Loucy (cell line): Measurements from ENCODE around the gene USP15.
"Not testable (repeated sequence)": the region's sequence is repeated elsewhere in the genome, so short reads cannot be mapped to it uniquely, and the experiment has no call there.

Source experiments
- H2AFZ ChIP-seq: fragments of 200-600 bp; sonication (generic); 2 replicates; pipeline ENCODE4 v1.6.0; 2016; ENCODE audit warnings: antibody characterized with exemption, mild to moderate bottlenecking, low read length, moderate library complexity
- H3F3A ChIP-seq: fragments of 200-600 bp; 2 replicates; pipeline ENCODE4 v1.6.0; 2016; ENCODE audit warnings: antibody characterized with exemption, low read depth, mild to moderate bottlenecking
- H3K27me3 ChIP-seq: fragments of 200-600 bp; sonication (generic); 2 replicates; pipeline ENCODE4 v1.6.1; 2014; ENCODE audit warnings: low read length, mild to moderate bottlenecking; ENCODE audit not compliant: insufficient read depth, poor library complexity, severe bottlenecking
- H3K36me3 ChIP-seq: fragments of 200-600 bp; sonication (generic); 2 replicates; pipeline ENCODE4 v1.6.1; 2016; ENCODE audit warnings: low read length; ENCODE audit not compliant: insufficient read depth
- H3K4me1 ChIP-seq: fragments of 200-600 bp; sonication (generic); 2 replicates; pipeline ENCODE4 v1.5.1; 2014; ENCODE audit warnings: low read length, mild to moderate bottlenecking; ENCODE audit not compliant: insufficient read depth, poor library complexity, severe bottlenecking
- H3K4me2 ChIP-seq: fragments of 200-600 bp; sonication (generic); 2 replicates; pipeline ENCODE4 v1.6.0; 2014; ENCODE audit warnings: antibody characterized with exemption, low read length, low read depth, mild to moderate bottlenecking; ENCODE audit not compliant: poor library complexity, severe bottlenecking
- H3K4me3 ChIP-seq: fragments of 200-600 bp; sonication (generic); 2 replicates; pipeline ENCODE4 v1.5.1; 2014; ENCODE audit warnings: low read length, mild to moderate bottlenecking, mixed read lengths; ENCODE audit not compliant: poor library complexity, severe bottlenecking
- H3K79me2 ChIP-seq: fragments of 200-600 bp; sonication (generic); 2 replicates; pipeline ENCODE4 v1.6.1; 2014; ENCODE audit warnings: low read length; ENCODE audit not compliant: insufficient read depth
- H3K9ac ChIP-seq: fragments of 200-600 bp; sonication (generic); 2 replicates; pipeline ENCODE4 v1.6.0; 2014; ENCODE audit warnings: mild to moderate bottlenecking, low read depth, low read length, moderate library complexity; ENCODE audit not compliant: poor library complexity, severe bottlenecking
- H3K9me2 ChIP-seq: fragments of 200-600 bp; sonication (generic); replicated peaks from 2 replicates; pipeline ENCODE4 v1.6.1; 2016; ENCODE audit warnings: low read depth, low read length, mixed read lengths
- H3K9me3 ChIP-seq: fragments of 200-600 bp; sonication (generic); 2 replicates; pipeline ENCODE4 v1.6.1; 2014; ENCODE audit warnings: mild to moderate bottlenecking, antibody characterized with exemption, low read length, low read depth; ENCODE audit not compliant: insufficient read depth
- H4K20me1 ChIP-seq: fragments of 200-600 bp; sonication (generic); 2 replicates; pipeline ENCODE4 v1.6.0; 2014; ENCODE audit warnings: antibody characterized with exemption, low read length, mild to moderate bottlenecking; ENCODE audit not compliant: insufficient read depth, poor library complexity, severe bottlenecking
- EZH2phosphoT487 ChIP-seq: fragments of 200-600 bp; IDR thresholded peaks from 2 replicates; pipeline ENCODE4 v1.6.1; 2018; ENCODE audit warnings: antibody characterized with exemption, mild to moderate bottlenecking, moderate library complexity, borderline replicate concordance
- TF ChIP-seq, protein P1 (sequence below): fragments of 200-600 bp; sonication (generic); conservative IDR thresholded peaks from 2 replicates; pipeline ENCODE4 v1.5.1; 2014; ENCODE audit warnings: mild to moderate bottlenecking, antibody characterized with exemption, low read length

The USP15 gene

DNA sequence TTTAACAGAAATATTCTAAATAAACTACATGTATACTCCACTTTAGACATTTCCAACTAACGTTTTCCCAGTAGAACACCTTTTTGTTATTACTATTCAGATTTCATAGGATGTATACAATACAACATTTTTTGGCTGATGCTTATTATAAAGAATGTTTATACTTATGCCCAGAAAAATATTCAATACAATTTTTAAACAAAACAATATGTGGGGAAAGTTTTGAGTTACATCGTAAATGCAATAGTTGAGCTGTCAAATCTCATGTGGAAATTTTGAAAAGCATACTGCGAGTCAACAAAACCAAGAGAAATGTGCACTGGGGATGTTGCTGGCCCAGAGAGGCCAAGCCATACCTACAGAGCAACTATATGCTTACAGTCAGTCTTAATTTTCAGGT is 188.2 kb downstream of the USP15 start:
- Histone ChIP-seq H3K4me3 (no peak overlapping the region), H3K9me3 (peaks cover 11% of the 10 kb centered on the region; the same call in 1 of the 2 replicates), H3K9ac (no peak overlapping the region), H2AFZ (no peak overlapping the region), H3K27me3 (no peaks in the 10 kb centered on the region), H3K36me3 (no peaks in the 10 kb centered on the region), H4K20me1 (no peaks in the 10 kb centered on the region), H3K4me2 (no peak overlapping the region), H3K79me2 (no peaks in the 10 kb centered on the region), H3K9me2 (no peaks in the 10 kb centered on the region), H3K4me1 (no peaks in the 10 kb centered on the region), H3F3A (no peaks in the 10 kb centered on the region)
- no peak for TF ChIP-seq EZH2phosphoT487
- TF ChIP-seq, protein P1, sequence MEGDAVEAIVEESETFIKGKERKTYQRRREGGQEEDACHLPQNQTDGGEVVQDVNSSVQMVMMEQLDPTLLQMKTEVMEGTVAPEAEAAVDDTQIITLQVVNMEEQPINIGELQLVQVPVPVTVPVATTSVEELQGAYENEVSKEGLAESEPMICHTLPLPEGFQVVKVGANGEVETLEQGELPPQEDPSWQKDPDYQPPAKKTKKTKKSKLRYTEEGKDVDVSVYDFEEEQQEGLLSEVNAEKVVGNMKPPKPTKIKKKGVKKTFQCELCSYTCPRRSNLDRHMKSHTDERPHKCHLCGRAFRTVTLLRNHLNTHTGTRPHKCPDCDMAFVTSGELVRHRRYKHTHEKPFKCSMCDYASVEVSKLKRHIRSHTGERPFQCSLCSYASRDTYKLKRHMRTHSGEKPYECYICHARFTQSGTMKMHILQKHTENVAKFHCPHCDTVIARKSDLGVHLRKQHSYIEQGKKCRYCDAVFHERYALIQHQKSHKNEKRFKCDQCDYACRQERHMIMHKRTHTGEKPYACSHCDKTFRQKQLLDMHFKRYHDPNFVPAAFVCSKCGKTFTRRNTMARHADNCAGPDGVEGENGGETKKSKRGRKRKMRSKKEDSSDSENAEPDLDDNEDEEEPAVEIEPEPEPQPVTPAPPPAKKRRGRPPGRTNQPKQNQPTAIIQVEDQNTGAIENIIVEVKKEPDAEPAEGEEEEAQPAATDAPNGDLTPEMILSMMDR: no peak

DNA sequence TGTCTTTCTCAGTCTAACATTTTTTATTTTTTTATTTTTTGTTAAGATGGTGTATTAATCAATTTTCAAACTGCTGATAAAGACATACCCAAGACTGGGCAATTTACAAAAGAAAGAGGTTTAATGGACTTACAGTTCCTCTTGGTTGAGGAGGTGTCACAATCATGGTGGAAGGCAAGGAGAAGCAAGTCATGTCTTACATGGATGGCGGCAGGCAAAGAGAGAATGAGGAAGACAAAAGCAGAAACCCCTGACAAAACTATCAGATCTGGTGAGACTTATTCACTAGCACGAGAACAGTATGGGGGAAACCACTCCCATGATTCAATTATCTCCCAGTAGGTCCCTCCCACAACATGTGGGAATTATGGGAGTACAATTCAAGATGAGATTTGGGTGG is 195.2 kb downstream of the USP15 start:
- H3K4me3 ChIP-seq, H3K4me2 ChIP-seq, H2AFZ ChIP-seq, H3K4me1 ChIP-seq, H3K9ac ChIP-seq, H3K79me2 ChIP-seq, H3K9me2 ChIP-seq, H4K20me1 ChIP-seq, H3K9me3 ChIP-seq, H3F3A ChIP-seq, H3K36me3 ChIP-seq, H3K27me3 ChIP-seq: not testable (repeated sequence)

DNA sequence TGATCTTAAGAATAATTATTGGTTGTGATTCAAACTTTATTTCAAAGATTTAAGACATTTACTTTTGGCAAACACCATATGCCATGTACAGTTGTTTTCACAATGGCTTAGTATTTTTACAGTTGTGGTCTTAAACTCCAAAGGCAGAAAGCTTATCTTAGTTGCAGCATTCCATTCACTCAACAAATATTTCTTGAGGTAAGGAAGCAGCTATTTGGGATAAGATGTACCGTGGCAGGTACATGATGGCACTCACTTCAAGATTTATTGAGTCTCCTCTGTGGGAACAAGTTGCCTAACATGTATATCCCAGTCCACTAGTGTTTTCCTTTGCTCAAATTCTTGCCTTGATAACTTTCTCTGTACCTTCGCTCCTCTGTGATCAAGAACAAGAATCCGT is 198.4 kb downstream of the USP15 start:
- Histone ChIP-seq H3K79me2 (no peaks in the 10 kb centered on the region), H4K20me1 (no peaks in the 10 kb centered on the region), H3K9ac (no peak overlapping the region), H3K36me3 (no peaks in the 10 kb centered on the region), H3K4me3 (no peak overlapping the region), H3K4me1 (no peaks in the 10 kb centered on the region), H3K4me2 (no peak overlapping the region), H3K9me3 (peaks cover 4% of the 10 kb centered on the region; the same call in 1 of the 2 replicates), H2AFZ (no peak overlapping the region), H3F3A (no peaks in the 10 kb centered on the region), H3K9me2 (no peaks in the 10 kb centered on the region), H3K27me3 (no peaks in the 10 kb centered on the region)
- TF ChIP-seq EZH2phosphoT487: no peak
- TF ChIP-seq, protein P1: no peak

DNA sequence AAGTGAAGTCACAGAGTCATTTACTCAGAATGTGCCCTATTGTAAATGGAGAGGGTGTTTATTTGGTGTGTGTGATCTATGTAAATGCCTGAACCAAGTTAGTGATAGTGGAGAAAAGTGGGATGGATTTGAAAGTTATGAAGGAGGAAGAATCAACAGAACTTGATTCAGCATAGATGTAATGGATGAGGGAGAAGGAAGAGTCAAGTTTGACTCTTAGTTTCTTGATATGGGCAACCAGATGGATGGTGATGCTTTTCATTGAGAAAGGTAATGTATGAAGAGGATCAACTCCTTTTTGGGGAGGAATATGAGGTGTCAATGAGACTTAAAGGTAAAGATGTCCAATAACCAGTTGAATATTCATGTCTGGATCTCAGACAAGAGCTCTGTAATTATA is 199.8 kb downstream of the USP15 start:
- Histone ChIP-seq H3K79me2 (no peaks in the 10 kb centered on the region), H3K9ac (no peak overlapping the region), H3K36me3 (no peaks in the 10 kb centered on the region), H3K4me3 (no peak overlapping the region), H4K20me1 (no peaks in the 10 kb centered on the region), H3K9me3 (peaks cover 9% of the 10 kb centered on the region; the same call in 1 of the 2 replicates), H3K4me2 (no peak overlapping the region), H3F3A (no peaks in the 10 kb centered on the region), H3K27me3 (no peaks in the 10 kb centered on the region), H3K4me1 (no peaks in the 10 kb centered on the region), H3K9me2 (no peaks in the 10 kb centered on the region), H2AFZ (no peak overlapping the region)
- TF ChIP-seq EZH2phosphoT487: no peak

DNA sequence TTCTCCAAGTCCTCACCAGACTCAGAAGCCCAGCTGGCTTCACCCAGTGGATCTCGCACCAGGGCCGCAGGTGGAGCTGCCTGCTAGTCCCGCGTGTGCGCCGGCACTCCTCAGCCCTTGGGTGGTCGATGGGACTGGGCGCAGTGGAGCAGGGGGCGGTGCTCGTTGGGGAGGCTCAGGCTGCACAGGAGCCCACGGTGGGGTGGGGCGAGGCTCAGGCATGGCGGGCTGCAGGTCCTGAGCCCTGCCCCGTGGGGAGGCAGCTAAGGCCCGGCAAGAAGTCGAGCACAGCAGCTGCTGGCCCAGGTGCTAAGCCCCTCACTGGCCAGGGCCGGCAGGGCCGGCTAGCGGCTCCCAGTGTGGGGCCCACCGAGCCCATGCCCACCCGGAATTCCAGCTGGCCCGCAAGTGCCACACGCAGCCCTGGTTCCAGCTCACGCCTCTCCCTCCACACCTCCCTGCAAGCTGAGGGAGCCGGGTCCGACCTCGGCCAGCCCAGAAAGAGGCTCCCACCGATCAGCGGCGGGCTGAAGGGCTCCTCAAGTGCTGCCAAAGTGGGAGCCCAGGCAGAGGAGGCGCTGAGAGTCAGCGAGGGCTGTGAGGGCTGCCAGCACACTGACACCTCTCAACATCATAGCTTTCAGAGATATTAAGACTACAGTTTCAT is 201.1 kb downstream of the USP15 start:
- not testable (repeated sequence) for H3F3A ChIP-seq, H3K4me1 ChIP-seq, H3K4me3 ChIP-seq, H2AFZ ChIP-seq, H3K79me2 ChIP-seq, H4K20me1 ChIP-seq, H3K4me2 ChIP-seq, H3K9me3 ChIP-seq, H3K9me2 ChIP-seq, H3K36me3 ChIP-seq, H3K9ac ChIP-seq, H3K27me3 ChIP-seq

DNA sequence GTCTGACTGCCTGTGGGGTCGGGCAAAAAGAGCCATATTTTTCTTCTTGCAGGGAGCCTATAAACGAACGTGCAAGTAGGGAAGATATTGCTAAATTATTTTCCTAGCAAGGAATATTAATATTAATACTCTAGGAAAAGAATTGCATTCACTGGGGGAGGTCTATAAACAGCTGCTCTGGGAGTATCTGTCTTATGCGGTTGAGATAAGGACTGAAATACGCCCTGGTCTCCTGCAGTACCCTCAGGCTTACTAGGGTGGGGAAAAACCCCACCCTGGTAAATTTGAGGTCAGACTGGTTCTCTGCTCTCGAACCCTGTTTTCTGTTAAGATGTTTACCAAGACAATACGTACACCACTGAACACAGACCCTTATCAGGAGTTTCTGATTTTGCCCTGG is 203.0 kb downstream of the USP15 start:
- H3K9me3 ChIP-seq, H3K9me2 ChIP-seq, H3F3A ChIP-seq, H3K9ac ChIP-seq, H3K4me1 ChIP-seq, H3K36me3 ChIP-seq, H3K27me3 ChIP-seq, H4K20me1 ChIP-seq, H3K4me3 ChIP-seq, H2AFZ ChIP-seq, H3K4me2 ChIP-seq: not testable (repeated sequence)
- H3K79me2 ChIP-seq: peaks cover 16% of the 10 kb centered on the region
